T-helper 2 cell treated with Interferon-gamma antibody and Interleukin-4, amounts not matched to agents 100 ng/mL and 5 ng/mL, for 36 hours (primary cell): ENCODE measurements around the gene HNRNPF. TPM values are rescaled to one million over a fixed set of nuclear protein-coding genes. Genes with fewer than 3 reads are reported as not detected.
"Not testable (repeated sequence)": the region's sequence is repeated elsewhere in the genome, so short reads cannot be mapped to it uniquely, and the experiment has no call there.

Source experiments
- intact Hi-C: fragments of 100-400 bp; cut with micrococcal nuclease; formaldehyde crosslinking; loops from one replicate; pipeline ENCODE4 v1.15.1; 2023
- total RNA-seq: library from RNA; stranded (reverse); gene quantifications from 2 replicates; pipeline ENCODE4 v1.2.3, GENCODE V29; 2022

HNRNPF gene
- total RNA-seq, 1 donor from 2014 or later: 512 TPM

GRCh38 chr10:43351301-43351700 is 57.7 kb downstream of the HNRNPF start:
- intact Hi-C loops: no loop called here

- intact Hi-C loops: no loop called here
These were observed 58.3 kb downstream of the HNRNPF start for GRCh38 chr10:43350686-43351085.

- intact Hi-C loops: no loop called here
These were observed 58.8 kb downstream of the HNRNPF start for GRCh38 chr10:43350156-43350555.

- intact Hi-C loops: loop anchor here (1.0 to 2.0 kb wide), 6 partner anchors 16 to 210 kb away; partner anchors contain the start of gene CSGALNACT2
These were observed 60.3 kb downstream of the HNRNPF start for GRCh38 chr10:43348511-43349312.

GRCh38 chr10:43347997-43348396 is 61.0 kb downstream of the HNRNPF start:
- intact Hi-C loops: loop anchor here (1.0 to 2.0 kb wide), 6 partner anchors 15 to 209 kb away; partner anchors contain the start of gene CSGALNACT2

- intact Hi-C loops: no loop called here
These were observed 64.9 kb downstream of the HNRNPF start for GRCh38 chr10:43344051-43344450.

DNA sequence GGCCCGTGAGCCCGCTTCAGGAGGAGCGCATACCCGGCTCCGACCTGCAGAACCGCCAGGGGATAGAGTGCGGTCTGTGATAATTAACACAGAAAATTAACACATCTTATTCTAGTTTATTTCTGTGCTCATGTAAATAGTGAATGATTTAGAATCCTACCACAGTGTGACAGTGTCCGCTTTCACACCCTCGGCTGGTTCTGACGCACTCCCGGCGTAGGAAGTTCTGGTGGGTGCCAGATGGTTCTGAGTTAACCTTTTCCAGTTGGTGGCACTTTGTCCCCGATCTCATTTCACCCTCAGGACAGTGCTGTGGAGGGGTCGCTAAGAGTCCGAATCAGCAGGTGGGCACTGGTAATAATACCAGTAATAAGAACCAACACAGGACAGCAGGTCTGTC is 65.9 kb downstream of the HNRNPF start:
- intact Hi-C loops: no loop called here

- intact Hi-C loops: no loop called here
These were observed 66.5 kb downstream of the HNRNPF start for GRCh38 chr10:43342279-43343125.

- intact Hi-C loops: no loop called here
These were observed 67.5 kb downstream of the HNRNPF start for GRCh38 chr10:43341450-43341849.

GRCh38 chr10:43340619-43341018 is 68.4 kb downstream of the HNRNPF start:
- intact Hi-C loops: no loop called here

DNA sequence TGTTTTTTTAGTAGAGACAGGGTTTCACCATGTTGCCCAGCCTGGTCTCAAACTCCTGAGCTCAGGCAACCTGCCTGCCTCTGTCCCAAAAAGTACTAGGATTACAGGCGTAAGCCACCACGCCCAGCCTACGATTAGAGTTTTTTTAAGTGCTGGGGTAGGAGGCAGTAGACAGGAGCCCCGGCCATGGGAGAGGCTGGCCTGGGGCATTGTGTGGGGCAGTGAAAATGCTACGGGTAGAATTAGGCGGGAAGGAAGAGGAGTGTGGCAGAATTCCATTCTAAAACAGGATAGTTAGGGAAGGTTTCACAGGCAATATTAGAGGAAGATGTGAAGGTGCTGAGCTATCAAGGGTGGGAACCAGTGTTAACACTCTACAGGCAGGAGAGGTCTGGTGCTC is 68.9 kb downstream of the HNRNPF start:
- intact Hi-C loops: no loop called here

GRCh38 chr10:43339136-43339535 is 69.8 kb downstream of the HNRNPF start:
- intact Hi-C loops: no loop called here

DNA sequence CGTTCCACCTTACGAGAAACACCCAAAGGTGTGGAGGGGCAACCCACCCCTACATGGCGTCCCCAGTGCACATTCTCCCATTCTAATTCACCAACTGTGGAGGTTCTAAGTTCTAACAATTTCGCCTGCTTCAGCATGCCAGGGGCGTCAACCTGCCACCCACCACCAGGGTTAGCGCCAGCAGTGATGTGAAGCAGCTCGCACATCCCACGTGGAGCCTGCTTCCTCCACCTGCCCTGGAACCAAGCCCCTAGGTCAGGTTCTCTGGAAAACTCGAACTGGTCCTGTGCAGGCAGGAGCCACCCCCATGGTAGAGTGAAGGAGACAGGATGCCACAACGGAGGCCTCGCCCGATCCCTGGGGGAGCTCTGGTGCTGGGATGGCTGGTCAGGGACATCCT is 70.9 kb downstream of the HNRNPF start:
- intact Hi-C loops: no loop called here

DNA sequence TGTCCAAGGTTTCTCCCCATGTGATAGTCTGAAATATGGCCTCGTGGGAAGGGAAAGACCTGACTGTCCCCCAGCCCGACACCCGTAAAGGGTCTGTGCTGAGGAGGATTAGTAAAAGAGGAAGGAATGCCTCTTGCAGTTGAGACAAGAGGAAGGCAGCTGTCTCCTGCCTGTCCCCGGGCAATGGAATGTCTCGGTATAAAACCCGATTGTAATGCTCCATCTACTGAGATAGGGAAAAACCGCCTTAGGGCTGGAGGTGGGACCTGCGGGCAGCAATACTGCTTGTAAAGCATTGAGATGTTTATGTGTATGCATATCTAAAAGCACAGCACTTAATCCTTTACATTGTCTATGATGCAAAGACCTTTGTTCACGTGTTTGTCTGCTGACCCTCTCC is 71.5 kb downstream of the HNRNPF start:
- intact Hi-C loops: not testable (repeated sequence)

DNA sequence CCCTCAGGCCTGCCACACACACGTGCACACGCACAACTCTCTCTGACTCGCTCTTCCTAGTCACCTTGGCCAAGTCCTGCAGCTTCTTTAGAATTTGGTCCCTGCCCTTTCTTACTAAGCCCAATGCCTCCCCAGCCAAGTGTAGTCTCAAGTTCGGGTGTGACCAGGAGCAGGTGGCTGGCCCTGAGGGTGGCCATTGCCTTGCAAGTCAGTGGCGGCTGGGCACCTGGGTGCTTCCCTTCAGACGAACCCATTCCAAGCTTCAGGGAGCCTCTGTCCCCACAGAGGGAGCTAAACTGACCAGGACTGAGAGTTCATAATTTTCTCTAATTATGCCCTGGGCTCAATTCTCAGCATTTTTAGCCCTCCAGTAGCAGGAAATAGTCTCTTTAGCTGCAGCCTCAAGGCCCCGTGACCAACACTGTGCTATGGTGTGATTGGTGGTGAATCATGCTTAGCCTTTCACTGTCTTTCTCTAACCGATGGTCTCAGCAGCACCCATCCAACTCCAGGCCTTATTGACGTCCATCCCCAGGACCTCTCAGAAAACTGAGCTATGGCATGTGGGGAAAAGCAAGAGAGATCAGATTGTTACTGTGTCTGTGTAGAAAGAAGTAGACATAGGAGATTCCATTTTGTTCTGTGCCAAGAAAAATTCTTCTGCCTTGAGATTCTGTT is 72.2 kb downstream of the HNRNPF start:
- intact Hi-C loops: no loop called here

GRCh38 chr10:43336061-43336460 is 72.9 kb downstream of the HNRNPF start:
- intact Hi-C loops: no loop called here

Other genes with a start within 250 kb of the HNRNPF start
- 1.4 and 1.5 TPM in 2 replicates for gene RASGEF1A, start 142.1 kb downstream of the HNRNPF start, total RNA-seq
- 0.30 TPM in 1 of 2 replicates, not detected in the other for gene FXYD4, start 37.5 kb downstream of the HNRNPF start, total RNA-seq
- gene ZNF487, start 27.9 kb upstream of the HNRNPF start, total RNA-seq: 6.1 TPM in 2 replicates
- 1.9 and 2.9 TPM in 2 replicates for gene ZNF239, start 165.4 kb upstream of the HNRNPF start, total RNA-seq
- 5.1 and 5.2 TPM in 2 replicates for gene ZNF485, start 197.3 kb upstream of the HNRNPF start, total RNA-seq
- gene ZNF32, start 239.7 kb upstream of the HNRNPF start, total RNA-seq: 17.2 and 18.0 TPM in 2 replicates